DND-41 (cell line): ENCODE measurements around the gene OTUD7B.

Experiments
- EZH2 ChIP-seq: IDR thresholded peaks from 3 replicates; pipeline ENCODE4 v1.6.1; 2012; ENCODE audit warnings: borderline replicate concordance, low read depth, mild to moderate bottlenecking, moderate library complexity, low read length, inconsistent platforms; ENCODE audit not compliant: severe bottlenecking
- TF ChIP-seq, protein P1 (sequence below): IDR thresholded peaks from 2 replicates; pipeline ENCODE4 v1.5.1; 2012; ENCODE audit warnings: borderline replicate concordance, low read length, moderate library complexity, mild to moderate bottlenecking; ENCODE audit not compliant: poor library complexity, severe bottlenecking; ENCODE audit errors: extremely low read depth

DNA sequence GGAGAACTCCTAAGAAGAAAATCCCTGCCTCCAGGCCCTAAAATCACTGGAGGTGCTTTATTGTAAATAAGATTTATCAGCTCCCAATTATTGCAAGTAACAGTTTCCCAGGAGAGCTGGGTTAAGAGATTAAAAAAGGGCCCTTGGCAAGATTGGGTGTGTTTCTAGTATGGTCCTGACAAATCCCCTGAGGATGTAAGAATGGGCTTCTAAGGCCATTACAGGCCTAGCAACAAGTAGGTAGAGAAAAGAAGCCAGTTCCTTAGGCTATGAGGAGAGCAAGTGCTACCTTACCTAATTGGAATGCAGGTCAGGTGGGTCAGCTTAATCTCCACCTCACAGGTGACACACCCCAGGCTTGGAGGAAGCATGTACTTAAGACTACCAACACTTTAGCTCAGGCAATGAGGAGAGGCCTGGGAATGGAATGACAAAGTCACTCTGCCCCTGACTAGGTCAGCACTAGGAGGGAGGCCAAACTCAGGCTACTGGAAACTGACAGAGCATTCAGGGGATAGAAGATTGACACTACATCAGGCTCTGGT lies 6.8 kb upstream of the OTUD7B start:
- TF ChIP-seq, protein P1, sequence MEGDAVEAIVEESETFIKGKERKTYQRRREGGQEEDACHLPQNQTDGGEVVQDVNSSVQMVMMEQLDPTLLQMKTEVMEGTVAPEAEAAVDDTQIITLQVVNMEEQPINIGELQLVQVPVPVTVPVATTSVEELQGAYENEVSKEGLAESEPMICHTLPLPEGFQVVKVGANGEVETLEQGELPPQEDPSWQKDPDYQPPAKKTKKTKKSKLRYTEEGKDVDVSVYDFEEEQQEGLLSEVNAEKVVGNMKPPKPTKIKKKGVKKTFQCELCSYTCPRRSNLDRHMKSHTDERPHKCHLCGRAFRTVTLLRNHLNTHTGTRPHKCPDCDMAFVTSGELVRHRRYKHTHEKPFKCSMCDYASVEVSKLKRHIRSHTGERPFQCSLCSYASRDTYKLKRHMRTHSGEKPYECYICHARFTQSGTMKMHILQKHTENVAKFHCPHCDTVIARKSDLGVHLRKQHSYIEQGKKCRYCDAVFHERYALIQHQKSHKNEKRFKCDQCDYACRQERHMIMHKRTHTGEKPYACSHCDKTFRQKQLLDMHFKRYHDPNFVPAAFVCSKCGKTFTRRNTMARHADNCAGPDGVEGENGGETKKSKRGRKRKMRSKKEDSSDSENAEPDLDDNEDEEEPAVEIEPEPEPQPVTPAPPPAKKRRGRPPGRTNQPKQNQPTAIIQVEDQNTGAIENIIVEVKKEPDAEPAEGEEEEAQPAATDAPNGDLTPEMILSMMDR = no peak
- TF ChIP-seq EZH2 = no peak
